Measurements from ENCODE around the gene DPYD.

The DPYD gene

DNA sequence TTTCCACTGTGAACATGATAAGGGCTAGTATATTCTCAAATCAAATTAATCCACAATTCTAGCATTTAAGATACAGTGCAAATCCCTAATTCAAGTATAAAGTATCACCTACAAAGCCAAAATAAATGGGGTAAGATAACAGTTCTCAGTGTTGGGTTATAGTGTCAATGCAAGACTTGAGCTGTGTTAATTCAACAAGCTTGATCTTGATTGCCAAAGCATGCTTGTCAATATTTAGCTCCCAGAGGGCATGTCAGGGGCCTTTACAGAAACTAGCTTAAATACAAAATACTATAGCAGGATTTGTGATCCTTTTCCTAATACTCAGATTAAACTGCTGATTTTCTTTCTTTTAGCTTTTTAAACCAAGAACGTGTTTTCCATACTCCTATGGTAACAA lies 658.0 kb downstream of the DPYD start:
- CTCF ChIA-PET, result no interaction called here
- no peak overlapping the region for H3K27ac ChIP-seq
- POLR2A ChIA-PET (ENCODE audit: low non-redundant PET), result no interaction called here
- DNase-seq (ENCODE audit: low spot score), result no peak
- TF ChIP-seq, protein P1, sequence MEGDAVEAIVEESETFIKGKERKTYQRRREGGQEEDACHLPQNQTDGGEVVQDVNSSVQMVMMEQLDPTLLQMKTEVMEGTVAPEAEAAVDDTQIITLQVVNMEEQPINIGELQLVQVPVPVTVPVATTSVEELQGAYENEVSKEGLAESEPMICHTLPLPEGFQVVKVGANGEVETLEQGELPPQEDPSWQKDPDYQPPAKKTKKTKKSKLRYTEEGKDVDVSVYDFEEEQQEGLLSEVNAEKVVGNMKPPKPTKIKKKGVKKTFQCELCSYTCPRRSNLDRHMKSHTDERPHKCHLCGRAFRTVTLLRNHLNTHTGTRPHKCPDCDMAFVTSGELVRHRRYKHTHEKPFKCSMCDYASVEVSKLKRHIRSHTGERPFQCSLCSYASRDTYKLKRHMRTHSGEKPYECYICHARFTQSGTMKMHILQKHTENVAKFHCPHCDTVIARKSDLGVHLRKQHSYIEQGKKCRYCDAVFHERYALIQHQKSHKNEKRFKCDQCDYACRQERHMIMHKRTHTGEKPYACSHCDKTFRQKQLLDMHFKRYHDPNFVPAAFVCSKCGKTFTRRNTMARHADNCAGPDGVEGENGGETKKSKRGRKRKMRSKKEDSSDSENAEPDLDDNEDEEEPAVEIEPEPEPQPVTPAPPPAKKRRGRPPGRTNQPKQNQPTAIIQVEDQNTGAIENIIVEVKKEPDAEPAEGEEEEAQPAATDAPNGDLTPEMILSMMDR (conservative IDR thresholded peaks at IDR 0.05; ENCODE audit: low read depth), result no peak

GRCh38 chr1:97258597-97258996 lies 662.2 kb downstream of the DPYD start:
- ChIA-PET POLR2A (ENCODE audit: low non-redundant PET) (no interaction called here), CTCF (no interaction called here)
- DNase-seq (ENCODE audit: low spot score), result no peak
- H3K27ac ChIP-seq, result no peak overlapping the region
- TF ChIP-seq, protein P1 (conservative IDR thresholded peaks at IDR 0.05; ENCODE audit: low read depth), result no peak

- H3K27ac ChIP-seq, result no peak overlapping the region
- TF ChIP-seq, protein P1 (conservative IDR thresholded peaks at IDR 0.05; ENCODE audit: low read depth), result no peak
- ChIA-PET POLR2A (ENCODE audit: low non-redundant PET) (no interaction called here), CTCF (no interaction called here)
- no peak for DNase-seq (ENCODE audit: low spot score)
These were observed 665.9 kb downstream of the DPYD start for GRCh38 chr1:97254731-97255463.

- ChIA-PET POLR2A (ENCODE audit: low non-redundant PET) (no interaction called here), CTCF (interaction anchor here (0.7 kb wide), 1 partner anchor 157 kb away, joined by 3 read pairs; no protein-coding TSS in a partner anchor)
- no peak overlapping the region for H3K27ac ChIP-seq
- TF ChIP-seq, protein P1 (conservative IDR thresholded peaks at IDR 0.05; ENCODE audit: low read depth), result no peak
- no peak for DNase-seq (ENCODE audit: low spot score)
These were observed 667.9 kb downstream of the DPYD start for GRCh38 chr1:97252925-97253324.

GRCh38 chr1:97252076-97252475 lies 668.8 kb downstream of the DPYD start:
- peak; percentile 26 for DNase-seq (ENCODE audit: low spot score)
- ChIA-PET CTCF (interaction anchor here (0.8 kb wide), 1 partner anchor 244 kb away, joined by 4 read pairs; no protein-coding TSS in a partner anchor), POLR2A (ENCODE audit: low non-redundant PET) (no interaction called here)
- H3K27ac ChIP-seq, result no peak overlapping the region
- TF ChIP-seq, protein P1 (conservative IDR thresholded peaks at IDR 0.05; ENCODE audit: low read depth), result no peak

- ChIA-PET CTCF (interaction anchor here (0.6 kb wide), 1 partner anchor 279 kb away, joined by 8 read pairs; no protein-coding TSS in a partner anchor), POLR2A (ENCODE audit: low non-redundant PET) (no interaction called here)
- H3K27ac ChIP-seq, result no peak overlapping the region
- TF ChIP-seq, protein P1 (conservative IDR thresholded peaks at IDR 0.05; ENCODE audit: low read depth), result no peak
- DNase-seq (ENCODE audit: low spot score), result no peak
These were observed 673.6 kb downstream of the DPYD start for GRCh38 chr1:97247196-97247595.
